ENCODE results near the gene ANKLE2. TPM values are rescaled to one million over a fixed set of nuclear protein-coding genes. Genes with fewer than 3 reads are reported as not detected.

The ANKLE2 gene
- total RNA-seq, 2 donors from 2014 or later, result 118 to 160 TPM

GRCh38 chr12:132686825-132687210, 74.8 kb downstream of the ANKLE2 start:
- Mint-ChIP-seq H3K27ac (peak overlapping the region; percentile 25), H3K36me3 (ENCODE audit: low read depth) (peaks cover 14% of the 10 kb centered on the region), H3K4me1 (peaks cover 7% of the 10 kb centered on the region), H3K4me3 (peak overlapping the region; percentile 66), H3K27me3 (no peaks in the 10 kb centered on the region), H3K9me3 (no peaks in the 10 kb centered on the region)
- peak; percentile 14 for ATAC-seq (replicated peaks)

- H3K36me3 Mint-ChIP-seq (ENCODE audit: low read depth), result peaks cover 16% of the 10 kb centered on the region
- no peaks in the 10 kb centered on the region for H3K27me3 Mint-ChIP-seq
- H3K27ac Mint-ChIP-seq, result peak overlapping the region; percentile 56
- no peak for ATAC-seq (replicated peaks)
- H3K9me3 Mint-ChIP-seq, result no peaks in the 10 kb centered on the region
- H3K4me3 Mint-ChIP-seq, result peak overlapping the region; percentile 66
- H3K4me1 Mint-ChIP-seq, result peaks cover 7% of the 10 kb centered on the region
Measured at GRCh38 chr12:132685400-132685799, 76.2 kb downstream of the ANKLE2 start.

DNA sequence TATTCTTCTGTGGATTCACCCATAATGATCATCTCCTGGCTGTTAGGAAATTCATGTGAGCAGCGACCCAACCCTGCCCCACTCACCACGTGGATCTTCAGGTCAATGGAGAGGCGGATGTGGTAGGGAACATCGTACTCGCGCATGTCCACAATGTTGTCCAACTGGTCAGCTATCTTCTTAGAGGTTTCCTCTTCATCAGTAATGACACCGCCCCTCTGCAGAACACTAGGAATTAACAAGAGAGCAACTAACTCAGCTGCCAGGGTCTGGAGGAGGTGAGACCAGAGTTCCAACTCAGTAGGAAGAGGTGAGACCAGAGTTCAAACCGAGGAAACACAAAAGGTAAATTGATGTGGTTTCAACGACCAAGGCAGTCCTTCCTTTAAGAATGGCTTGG, 84.1 kb downstream of the ANKLE2 start:
- H3K27ac Mint-ChIP-seq, result no peak overlapping the region
- no peak overlapping the region for H3K4me3 Mint-ChIP-seq
- peaks cover 85% of the 10 kb centered on the region for H3K36me3 Mint-ChIP-seq (ENCODE audit: low read depth)
- no peak for ATAC-seq (replicated peaks)
- H3K4me1 Mint-ChIP-seq, result no peaks in the 10 kb centered on the region
- H3K9me3 Mint-ChIP-seq, result no peaks in the 10 kb centered on the region
- H3K27me3 Mint-ChIP-seq, result no peaks in the 10 kb centered on the region

- Mint-ChIP-seq H3K4me3 (no peak overlapping the region), H3K9me3 (no peaks in the 10 kb centered on the region), H3K36me3 (ENCODE audit: low read depth) (peaks cover 100% of the 10 kb centered on the region), H3K4me1 (peaks cover 3% of the 10 kb centered on the region), H3K27ac (no peak overlapping the region), H3K27me3 (no peaks in the 10 kb centered on the region)
- ATAC-seq (replicated peaks), result no peak
Measured at GRCh38 chr12:132675757-132676432, 85.7 kb downstream of the ANKLE2 start.

Other genes with a start within 250 kb of the ANKLE2 start
- not detected for gene LRCOL1, start 151.2 kb downstream of the ANKLE2 start, total RNA-seq
- not detected for gene P2RX2, start 143.1 kb downstream of the ANKLE2 start, total RNA-seq
- gene POLE, start 74.5 kb downstream of the ANKLE2 start, total RNA-seq, result 100 to 1,000 TPM; 125 to 154 TPM
- gene PXMP2, start 74.2 kb downstream of the ANKLE2 start, total RNA-seq, result 1 to 10 TPM; 7.1 to 8.1 TPM
- gene PGAM5, start 51.0 kb downstream of the ANKLE2 start, total RNA-seq, result 10 to 100 TPM; 38.4 to 94.7 TPM
- gene GOLGA3, start 67.0 kb upstream of the ANKLE2 start, total RNA-seq, result 10 to 100 TPM; 51.8 to 56.8 TPM
- 10 to 100 TPM; 41.5 to 59.9 TPM for gene CHFR, start 125.8 kb upstream of the ANKLE2 start, total RNA-seq
- 1 to 10 TPM; 8.3 to 8.5 TPM for gene ZNF605, start 194.5 kb upstream of the ANKLE2 start, total RNA-seq
- 10 to 100 TPM; 15.6 to 17.7 TPM for gene ZNF26, start 224.5 kb upstream of the ANKLE2 start, total RNA-seq

Measured in activated T-helper 17 cell treated with anti-CD3 and anti-CD28 coated beads, Interleukin-2, amount 50 U/mL, for 72 hours (primary cell).